Stimulated activated memory B cell treated with anti-CD40 and anti-IgM and Interleukin-4, amounts not matched to agents 10 μg/mL and 1 μg/mL and 100 μg/mL, for 72 hours (primary cell): ENCODE results near the gene NDUFA6.
"Not testable (repeated sequence)": the region's sequence is repeated elsewhere in the genome, so short reads cannot be mapped to it uniquely, and the experiment has no call there.

Experiments used
- ATAC-seq: fragments of 150-1000 bp; cut with Tn5 transposase; 2 replicates; pipeline ENCODE4 v1.10.0; 2021
- H3K27ac Mint-ChIP-seq: one replicate; pipeline ENCODE4 v1.8.0; 2022; ENCODE audit warnings: mild to moderate bottlenecking, mixed read lengths
- H3K27me3 Mint-ChIP-seq: one replicate; pipeline ENCODE4 v1.8.0; 2022; ENCODE audit warnings: mixed read lengths
- H3K36me3 Mint-ChIP-seq: one replicate; pipeline ENCODE4 v1.8.0; 2022; ENCODE audit warnings: mixed read lengths
- H3K4me1 Mint-ChIP-seq: one replicate; pipeline ENCODE4 v1.8.0; 2022; ENCODE audit warnings: mixed read lengths
- H3K4me3 Mint-ChIP-seq: one replicate; pipeline ENCODE4 v1.8.0; 2022; ENCODE audit warnings: mild to moderate bottlenecking, moderate library complexity, mixed read lengths
- H3K9me3 Mint-ChIP-seq: one replicate; pipeline ENCODE4 v1.8.0; 2022; ENCODE audit warnings: mixed read lengths

Gene NDUFA6

GRCh38 chr22:42123529-42123928, 33.0 kb upstream of the NDUFA6 start:
- not testable (repeated sequence) for H3K9me3 Mint-ChIP-seq, H3K27ac Mint-ChIP-seq, H3K36me3 Mint-ChIP-seq, H3K27me3 Mint-ChIP-seq, H3K4me3 Mint-ChIP-seq, ATAC-seq
- peaks cover 16% of the 10 kb centered on the region for H3K4me1 Mint-ChIP-seq

- ATAC-seq = peak; percentile 54
- H3K27me3 Mint-ChIP-seq, H3K9me3 Mint-ChIP-seq: not testable (repeated sequence)
- Mint-ChIP-seq H3K4me1 (peaks cover 16% of the 10 kb centered on the region), H3K4me3 (peak overlapping the region; percentile 48), H3K27ac (peak overlapping the region; percentile 10), H3K36me3 (peaks cover 11% of the 10 kb centered on the region)
Observed at GRCh38 chr22:42120231-42121021, 29.9 kb upstream of the NDUFA6 start.

- Mint-ChIP-seq H3K27me3 (no peaks in the 10 kb centered on the region), H3K4me3 (no peak overlapping the region), H3K27ac (no peak overlapping the region), H3K36me3 (peaks cover 17% of the 10 kb centered on the region), H3K9me3 (peaks cover 6% of the 10 kb centered on the region), H3K4me1 (peaks cover 16% of the 10 kb centered on the region)
- no peak for ATAC-seq
Observed at GRCh38 chr22:42116848-42117424, 26.4 kb upstream of the NDUFA6 start.

DNA sequence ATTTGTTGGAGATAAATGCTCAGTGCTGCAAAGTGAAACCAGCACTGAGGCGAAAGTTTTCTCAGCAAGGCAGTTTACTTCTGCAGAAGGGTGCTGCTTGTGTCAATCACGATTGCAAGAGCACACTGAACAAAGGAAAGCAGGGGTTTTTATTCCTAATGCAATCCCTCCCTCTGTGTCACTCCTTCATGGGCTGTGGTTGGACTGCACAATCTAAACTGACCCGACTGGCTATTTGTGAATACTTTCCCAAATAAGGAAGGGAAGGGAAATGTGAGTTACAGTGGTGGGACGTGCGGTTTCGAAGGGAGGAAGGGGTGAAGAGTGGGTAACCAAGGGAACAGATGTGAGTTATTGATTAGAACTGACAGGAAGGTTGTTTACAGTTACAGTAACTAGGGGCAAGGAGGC, 24.9 kb upstream of the NDUFA6 start:
- not testable (repeated sequence) for H3K4me3 Mint-ChIP-seq, ATAC-seq, H3K4me1 Mint-ChIP-seq, H3K9me3 Mint-ChIP-seq, H3K27ac Mint-ChIP-seq, H3K27me3 Mint-ChIP-seq
- peaks cover 17% of the 10 kb centered on the region for H3K36me3 Mint-ChIP-seq

DNA sequence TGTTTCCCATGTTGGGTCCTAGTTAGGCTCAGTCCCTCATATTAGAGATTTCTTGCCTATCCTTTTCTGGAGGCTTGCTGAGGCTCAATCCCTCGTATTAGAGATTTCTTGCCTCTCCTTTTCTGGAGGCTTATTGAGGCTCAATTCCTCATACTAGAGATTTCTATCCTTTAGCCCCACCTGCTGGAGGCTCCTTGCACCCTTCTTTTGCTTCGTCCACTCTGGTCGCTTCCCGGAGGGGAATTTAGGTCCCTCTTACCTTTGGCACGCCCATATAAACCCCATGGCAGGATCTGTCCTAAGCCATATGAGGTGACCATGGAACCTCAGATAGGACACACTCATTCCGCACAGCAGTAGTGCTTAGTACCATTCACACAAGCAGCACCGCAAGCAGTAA, 24.1 kb upstream of the NDUFA6 start:
- H3K36me3 Mint-ChIP-seq = peaks cover 17% of the 10 kb centered on the region
- H3K4me1 Mint-ChIP-seq = peaks cover 1% of the 10 kb centered on the region
- peaks cover 6% of the 10 kb centered on the region for H3K9me3 Mint-ChIP-seq
- no peak overlapping the region for H3K4me3 Mint-ChIP-seq
- no peaks in the 10 kb centered on the region for H3K27me3 Mint-ChIP-seq
- ATAC-seq = no peak
- H3K27ac Mint-ChIP-seq = no peak overlapping the region

GRCh38 chr22:42112793-42113192, 22.2 kb upstream of the NDUFA6 start:
- H3K9me3 Mint-ChIP-seq, H3K27ac Mint-ChIP-seq, H3K4me1 Mint-ChIP-seq, H3K27me3 Mint-ChIP-seq, ATAC-seq, H3K4me3 Mint-ChIP-seq: not testable (repeated sequence)
- H3K36me3 Mint-ChIP-seq = peaks cover 23% of the 10 kb centered on the region

GRCh38 chr22:42111798-42112197, 21.2 kb upstream of the NDUFA6 start:
- H3K4me3 Mint-ChIP-seq = no peak overlapping the region
- peaks cover 6% of the 10 kb centered on the region for H3K9me3 Mint-ChIP-seq
- no peaks in the 10 kb centered on the region for H3K27me3 Mint-ChIP-seq
- H3K36me3 Mint-ChIP-seq = peaks cover 27% of the 10 kb centered on the region
- no peak overlapping the region for H3K27ac Mint-ChIP-seq
- ATAC-seq = no peak
- H3K4me1 Mint-ChIP-seq = no peaks in the 10 kb centered on the region

DNA sequence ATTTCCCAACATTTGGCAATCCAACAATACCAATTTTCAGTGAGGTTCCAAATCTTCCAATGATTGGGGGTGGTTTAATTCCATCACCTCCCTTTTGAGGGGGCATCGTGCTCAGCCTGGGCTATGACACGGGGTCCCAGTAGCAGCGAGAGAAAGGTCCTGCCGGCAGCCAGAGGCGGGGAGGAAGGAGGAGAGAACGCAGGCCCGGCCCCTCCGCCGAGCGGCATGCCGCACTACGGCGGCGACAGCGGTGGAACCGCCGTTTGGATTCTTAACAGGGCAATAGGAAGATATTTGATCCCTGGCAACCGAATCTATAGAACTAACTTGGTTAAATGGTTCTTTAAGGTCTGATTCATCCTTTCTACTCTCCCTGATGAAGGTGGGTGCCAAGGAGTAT, 18.3 kb upstream of the NDUFA6 start:
- Mint-ChIP-seq H3K27ac (no peak overlapping the region), H3K4me1 (no peaks in the 10 kb centered on the region), H3K36me3 (peaks cover 29% of the 10 kb centered on the region), H3K4me3 (no peak overlapping the region), H3K27me3 (no peaks in the 10 kb centered on the region), H3K9me3 (peaks cover 7% of the 10 kb centered on the region)
- no peak for ATAC-seq

DNA sequence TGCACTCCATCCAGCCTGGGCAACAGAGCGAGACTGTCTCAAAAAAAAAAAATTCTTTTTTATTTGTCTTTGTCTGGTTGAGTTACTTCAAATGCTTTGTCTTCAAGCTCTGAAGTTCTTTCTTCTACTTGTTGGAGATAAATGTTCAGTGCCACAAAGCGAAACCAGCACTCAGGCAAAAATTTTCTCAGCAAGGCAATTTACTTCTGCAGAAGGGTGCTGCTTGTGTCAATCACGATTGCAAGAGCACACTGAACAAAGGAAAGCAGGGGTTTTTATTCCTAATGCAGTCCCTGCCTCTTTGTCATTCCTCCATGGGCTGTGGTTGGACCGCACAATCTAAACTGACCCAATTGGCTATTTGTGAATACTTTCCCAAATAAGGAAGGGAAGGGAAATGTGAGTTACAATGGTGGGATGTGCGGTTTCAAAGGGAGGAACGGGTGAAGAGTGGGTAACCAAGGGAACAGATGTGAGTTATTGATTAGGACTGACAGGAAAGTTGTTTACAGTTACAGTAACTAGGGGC, 13.8 kb upstream of the NDUFA6 start:
- not testable (repeated sequence) for ATAC-seq, H3K27me3 Mint-ChIP-seq, H3K4me1 Mint-ChIP-seq, H3K4me3 Mint-ChIP-seq, H3K27ac Mint-ChIP-seq
- peaks cover 11% of the 10 kb centered on the region for H3K9me3 Mint-ChIP-seq
- peaks cover 45% of the 10 kb centered on the region for H3K36me3 Mint-ChIP-seq

- Mint-ChIP-seq H3K36me3 (peaks cover 39% of the 10 kb centered on the region), H3K4me1 (no peaks in the 10 kb centered on the region), H3K27me3 (no peaks in the 10 kb centered on the region), H3K9me3 (peaks cover 14% of the 10 kb centered on the region), H3K27ac (no peak overlapping the region), H3K4me3 (no peak overlapping the region)
- ATAC-seq = no peak
Observed at GRCh38 chr22:42101199-42101598, 10.6 kb upstream of the NDUFA6 start.

DNA sequence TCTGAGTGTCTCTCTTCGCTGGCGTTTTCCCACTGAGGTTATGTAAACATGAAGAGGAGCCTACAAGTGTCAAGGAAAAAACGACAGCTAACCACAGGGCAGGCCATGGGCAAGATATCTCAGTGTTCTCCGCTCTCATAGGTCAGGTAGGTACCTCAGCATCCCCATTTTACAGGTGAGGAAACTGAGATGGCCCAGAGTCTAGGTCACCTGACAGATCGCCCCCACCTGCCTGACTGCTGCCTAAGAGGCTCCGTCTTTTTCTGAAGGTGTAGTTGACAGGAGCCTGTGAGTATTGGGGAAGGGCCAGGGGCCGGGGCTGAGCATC, 847 bp upstream of the NDUFA6 start:
- H3K36me3 Mint-ChIP-seq = peaks cover 27% of the 10 kb centered on the region
- peak overlapping the region; percentile 92 for H3K4me3 Mint-ChIP-seq
- H3K27ac Mint-ChIP-seq = peak overlapping the region; percentile 94
- peaks cover 21% of the 10 kb centered on the region for H3K4me1 Mint-ChIP-seq
- no peaks in the 10 kb centered on the region for H3K9me3 Mint-ChIP-seq
- no peaks in the 10 kb centered on the region for H3K27me3 Mint-ChIP-seq
- ATAC-seq = no peak

DNA sequence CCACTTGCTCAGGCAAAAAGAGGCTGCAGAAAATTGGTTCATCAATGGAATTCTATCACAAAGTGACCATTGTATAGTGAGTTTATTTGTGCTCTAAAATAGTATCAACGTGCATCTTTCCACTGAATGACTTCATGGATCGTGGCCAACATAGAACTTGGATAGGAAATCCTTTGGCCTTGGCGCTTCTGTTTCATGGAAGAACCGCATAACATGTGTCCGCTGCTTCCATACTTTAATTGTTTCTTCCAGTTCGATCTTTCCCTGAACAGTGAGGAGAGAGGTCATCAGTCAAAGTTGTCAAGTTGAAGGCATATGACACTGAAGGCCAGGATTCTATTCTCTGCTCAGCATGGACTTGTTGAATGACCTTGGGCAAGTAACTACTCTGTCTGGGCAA, 4.5 kb downstream of the NDUFA6 start:
- ATAC-seq = no peak
- H3K9me3 Mint-ChIP-seq = no peaks in the 10 kb centered on the region
- H3K4me3 Mint-ChIP-seq = no peak overlapping the region
- H3K27ac Mint-ChIP-seq = no peak overlapping the region
- H3K4me1 Mint-ChIP-seq = peaks cover 33% of the 10 kb centered on the region
- peaks cover 63% of the 10 kb centered on the region for H3K36me3 Mint-ChIP-seq
- H3K27me3 Mint-ChIP-seq = no peaks in the 10 kb centered on the region

DNA sequence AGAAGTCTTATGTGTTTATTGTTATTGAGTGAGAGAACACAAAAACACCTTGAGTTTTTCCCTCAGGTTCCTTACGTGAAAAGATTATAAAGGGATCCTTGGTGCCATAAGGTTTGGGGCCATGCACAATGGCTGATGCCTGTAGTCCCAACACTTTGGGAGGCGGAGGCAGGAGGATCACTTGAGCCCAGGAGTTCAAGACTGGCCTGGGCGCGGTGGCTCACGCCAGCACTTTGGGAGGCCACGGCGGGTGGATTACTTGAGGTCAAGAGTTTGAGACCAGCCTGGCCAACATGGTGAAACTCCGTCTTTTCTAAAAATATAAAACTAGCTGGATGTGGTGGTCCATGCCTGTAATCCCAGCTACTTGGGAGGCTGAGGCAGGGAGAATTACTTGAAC, 5.7 kb downstream of the NDUFA6 start:
- no peak overlapping the region for H3K4me3 Mint-ChIP-seq
- H3K9me3 Mint-ChIP-seq = no peaks in the 10 kb centered on the region
- H3K27ac Mint-ChIP-seq = no peak overlapping the region
- H3K4me1 Mint-ChIP-seq = peaks cover 36% of the 10 kb centered on the region
- no peak for ATAC-seq
- H3K27me3 Mint-ChIP-seq = no peaks in the 10 kb centered on the region
- peaks cover 61% of the 10 kb centered on the region for H3K36me3 Mint-ChIP-seq

GRCh38 chr22:42083119-42083518, 7.5 kb downstream of the NDUFA6 start:
- Mint-ChIP-seq H3K4me3 (no peak overlapping the region), H3K27ac (no peak overlapping the region), H3K36me3 (peaks cover 47% of the 10 kb centered on the region)

GRCh38 chr22:42080287-42080686, 10.3 kb downstream of the NDUFA6 start:
- Mint-ChIP-seq H3K36me3 (peaks cover 31% of the 10 kb centered on the region), H3K4me3 (peak overlapping the region; percentile 91), H3K27me3 (no peaks in the 10 kb centered on the region), H3K9me3 (no peaks in the 10 kb centered on the region), H3K27ac (peak overlapping the region; percentile 100), H3K4me1 (peaks cover 33% of the 10 kb centered on the region)
- no peak for ATAC-seq

More at GRCh38 chr22:42083119-42083518, 7.5 kb downstream of the NDUFA6 start:
- no peaks in the 10 kb centered on the region for H3K9me3 Mint-ChIP-seq
- H3K27me3 Mint-ChIP-seq = no peaks in the 10 kb centered on the region
- no peak for ATAC-seq
- peaks cover 33% of the 10 kb centered on the region for H3K4me1 Mint-ChIP-seq
